LoVo (cell line): ENCODE results near the gene ACD.
A peak's percentile ranks its signal among the peaks of the same experiment; 100 is the strongest.
"Not testable (repeated sequence)": the region's sequence is repeated elsewhere in the genome, so short reads cannot be mapped to it uniquely, and the experiment has no call there.

ENCODE experiments used
- DNase-seq: peaks from one replicate; pipeline ENCODE4 v3.0.0-alpha.2; 2016; ENCODE audit warnings: low spot score

ACD gene

GRCh38 chr16:67659675-67660563, at the start of gene ACD:
Gene ACD (minus strand): TSS chr16:67660260. CDS start chr16:67660220, 40 bp downstream.
- DNase-seq = peak; percentile 90

GRCh38 chr16:67709050-67709449, 49.0 kb upstream of the ACD start:
- DNase-seq = no peak

- DNase-seq = no peak
Measured at GRCh38 chr16:67708368-67708771, 48.3 kb upstream of the ACD start.

DNA sequence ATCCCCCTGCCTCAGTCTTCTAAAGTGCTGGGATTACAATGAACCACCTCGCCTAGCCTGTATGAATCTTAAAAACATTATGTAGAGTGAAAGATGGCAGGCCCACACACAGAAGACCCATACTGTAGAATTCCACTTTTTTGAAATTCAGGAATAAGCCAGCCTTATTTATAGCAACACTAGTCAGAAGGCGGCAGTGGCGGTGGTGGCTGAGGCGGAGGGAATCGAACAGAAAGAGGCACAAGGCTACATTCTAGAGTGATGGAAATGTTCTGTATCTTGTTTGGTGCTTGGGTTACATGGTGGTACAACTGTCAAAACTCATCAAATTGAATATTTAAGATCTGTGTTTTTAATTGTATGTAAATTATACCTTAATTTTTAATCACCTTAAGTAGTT, 47.7 kb upstream of the ACD start:
- no peak for DNase-seq

DNA sequence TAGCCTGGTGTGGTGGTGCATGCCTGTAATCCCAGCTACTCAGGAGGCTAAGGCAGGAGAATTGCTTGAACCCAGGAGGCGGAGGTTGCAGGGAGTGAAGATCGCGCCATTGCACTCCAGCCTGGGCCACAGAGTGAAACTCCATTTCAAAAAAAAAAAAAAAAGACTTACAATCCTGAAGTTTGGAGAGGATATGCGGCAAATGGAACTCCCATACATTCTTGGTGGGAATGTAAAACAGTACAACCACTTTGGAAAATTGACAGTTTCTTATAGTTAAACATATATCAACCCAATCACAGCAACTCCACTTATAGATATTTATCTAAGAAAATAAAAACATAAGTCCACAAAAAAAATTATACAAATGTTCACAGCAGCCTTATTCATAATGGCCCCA, 47.1 kb upstream of the ACD start:
- no peak for DNase-seq

GRCh38 chr16:67704110-67704509, 44.0 kb upstream of the ACD start:
- DNase-seq = no peak

DNA sequence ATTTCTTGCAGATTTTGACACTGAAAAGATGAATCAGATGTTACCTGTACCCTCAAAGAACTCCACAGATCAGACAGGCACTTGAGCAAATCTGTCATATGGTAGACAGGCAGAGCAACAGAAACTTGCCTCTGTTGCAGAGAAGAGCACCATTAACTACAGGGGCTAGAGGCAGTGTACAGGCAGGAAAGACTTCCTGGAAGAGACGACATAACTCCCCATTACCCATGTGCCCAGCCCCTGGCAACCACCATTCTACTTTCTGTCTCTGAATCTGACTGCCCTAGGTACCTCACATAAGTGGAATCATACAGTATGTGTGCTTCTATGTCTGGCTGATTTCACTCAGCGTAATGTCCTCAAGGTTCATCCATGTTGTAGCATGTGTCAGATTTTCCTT, 43.6 kb upstream of the ACD start:
- DNase-seq = no peak

- no peak for DNase-seq
Measured at GRCh38 chr16:67702130-67702529, 42.1 kb upstream of the ACD start.

GRCh38 chr16:67701420-67701819, 41.4 kb upstream of the ACD start:
- DNase-seq = no peak

DNA sequence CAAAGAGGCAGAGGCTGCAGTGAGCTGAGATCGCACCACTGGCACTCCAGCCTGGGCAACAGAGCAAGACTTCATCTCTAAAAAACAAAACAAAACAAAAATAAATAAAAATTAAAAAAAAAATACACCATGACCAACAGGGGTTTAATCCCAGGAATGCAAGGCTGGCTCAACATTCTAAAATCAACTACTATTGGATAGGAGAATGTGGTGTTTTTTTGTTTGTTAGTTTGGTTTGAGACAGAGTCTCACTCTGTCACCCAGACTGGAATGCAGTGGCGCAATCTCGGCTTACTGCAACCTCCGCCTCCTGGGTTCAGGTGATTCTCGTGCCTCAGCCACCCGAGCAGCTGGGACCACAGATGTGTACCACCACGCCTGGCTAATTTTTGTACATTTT, 39.2 kb upstream of the ACD start:
- DNase-seq = no peak

- no peak for DNase-seq
Measured at GRCh38 chr16:67697422-67698185, 37.5 kb upstream of the ACD start.

DNA sequence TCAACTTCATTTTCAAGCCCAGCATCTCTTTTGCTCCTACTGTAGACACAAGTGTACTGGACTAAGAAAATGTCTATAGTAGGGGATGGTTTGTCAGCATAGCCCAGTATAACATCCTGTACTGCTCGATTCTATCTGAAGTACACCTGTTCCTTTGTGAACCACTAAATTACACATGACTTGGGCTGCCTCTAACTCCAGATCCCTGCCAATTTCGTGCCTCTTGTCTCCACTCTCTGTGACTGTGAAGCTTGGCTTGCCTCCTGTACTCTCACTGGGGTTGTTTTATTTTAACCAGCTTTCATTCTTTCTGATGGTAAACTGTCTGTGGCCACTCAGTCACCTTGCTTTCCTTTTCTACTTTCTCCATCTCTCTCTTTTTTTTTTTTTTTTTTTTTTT, 34.6 kb upstream of the ACD start:
- no peak for DNase-seq

DNA sequence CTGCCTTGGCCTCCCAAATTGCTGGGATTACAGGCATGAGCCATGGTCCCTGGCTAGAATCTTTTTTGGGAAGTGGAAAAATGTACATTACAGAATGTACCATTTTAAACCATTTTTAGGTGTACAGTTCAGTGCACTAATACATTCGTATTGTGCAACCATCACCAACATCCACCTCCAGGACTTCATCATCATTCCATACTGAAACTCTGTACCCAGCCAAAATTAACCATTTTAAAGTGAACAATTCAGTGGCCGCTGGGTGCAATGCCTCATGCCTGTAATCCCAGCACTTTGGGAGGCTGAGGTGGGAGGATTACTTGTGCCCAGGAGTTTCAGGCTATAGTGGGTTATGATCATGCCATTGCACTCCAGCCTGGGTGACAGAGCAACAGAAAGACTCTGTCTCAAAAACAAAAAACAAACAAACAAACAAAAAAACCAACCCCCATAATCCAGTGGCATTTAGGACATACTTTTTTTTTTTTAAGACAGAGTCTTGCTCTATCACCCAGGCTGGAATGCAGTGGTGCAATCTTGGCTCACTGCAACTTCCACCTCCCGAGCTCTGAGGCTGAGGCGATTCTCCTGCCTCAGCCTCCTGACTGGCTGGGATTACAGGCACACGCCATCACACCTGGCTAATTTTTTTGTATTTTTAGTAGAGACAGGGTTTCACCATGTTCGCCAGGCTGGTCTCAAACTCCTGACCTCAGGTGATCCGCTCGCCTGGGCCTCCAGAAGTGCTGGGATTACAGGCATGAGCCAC, 33.6 kb upstream of the ACD start:
- DNase-seq = not testable (repeated sequence)

GRCh38 chr16:67685388-67686112, 25.5 kb upstream of the ACD start:
- no peak for DNase-seq

- DNase-seq = peak; percentile 38
Measured at GRCh38 chr16:67683767-67684166, 23.7 kb upstream of the ACD start.

GRCh38 chr16:67679935-67680897, 20.2 kb upstream of the ACD start:
- DNase-seq = no peak

DNA sequence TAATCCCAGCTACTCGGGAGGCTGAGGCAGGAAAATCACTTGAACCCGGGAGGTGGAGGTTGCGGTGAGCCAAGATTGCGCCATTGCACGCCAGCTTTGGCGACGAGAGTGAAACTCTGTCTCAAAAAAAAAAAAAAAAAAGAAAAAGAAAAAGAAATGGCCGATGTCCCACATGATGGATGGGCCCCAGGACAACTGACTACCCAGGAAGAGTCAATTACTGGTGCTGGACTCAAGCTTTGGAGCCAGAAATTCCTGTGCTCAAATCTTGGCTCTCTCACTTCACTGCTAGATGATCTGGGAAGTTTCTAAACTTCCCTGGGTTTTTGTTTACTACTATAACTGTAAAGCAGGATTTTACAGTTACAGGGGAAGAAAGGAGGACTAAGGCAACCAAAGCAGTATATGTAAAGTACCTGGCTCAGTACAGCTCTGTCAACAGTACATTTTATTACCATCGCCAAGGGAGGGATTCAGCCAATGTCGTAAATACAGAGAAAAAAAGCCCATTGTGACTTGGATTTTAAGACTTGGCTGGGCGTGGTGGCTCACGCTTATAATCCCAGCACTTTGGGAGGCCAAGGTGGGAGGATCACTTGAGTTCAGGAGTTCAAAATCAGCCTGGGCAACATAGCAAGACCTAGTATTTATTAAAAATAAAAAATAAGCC, 18.4 kb upstream of the ACD start:
- DNase-seq = no peak

DNA sequence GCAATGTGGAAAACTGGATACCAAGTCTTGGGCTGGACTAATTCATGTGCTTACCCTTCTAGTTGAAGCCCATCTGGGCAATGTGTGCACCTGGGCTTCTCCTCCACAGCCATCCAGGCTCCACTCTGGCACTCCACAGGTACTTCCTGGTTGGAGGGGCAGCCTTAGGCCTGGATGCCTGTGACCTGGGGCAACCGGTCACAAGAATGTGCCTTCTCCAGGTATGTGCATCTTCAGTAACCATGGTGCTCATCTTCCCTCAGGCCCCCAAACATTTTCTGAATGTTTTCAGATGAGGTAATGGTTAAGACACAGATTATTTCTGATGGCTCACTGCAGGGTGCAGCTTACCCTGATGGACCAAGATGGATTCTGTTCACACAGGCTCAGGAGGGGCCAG, 17.7 kb upstream of the ACD start:
- no peak for DNase-seq

DNA sequence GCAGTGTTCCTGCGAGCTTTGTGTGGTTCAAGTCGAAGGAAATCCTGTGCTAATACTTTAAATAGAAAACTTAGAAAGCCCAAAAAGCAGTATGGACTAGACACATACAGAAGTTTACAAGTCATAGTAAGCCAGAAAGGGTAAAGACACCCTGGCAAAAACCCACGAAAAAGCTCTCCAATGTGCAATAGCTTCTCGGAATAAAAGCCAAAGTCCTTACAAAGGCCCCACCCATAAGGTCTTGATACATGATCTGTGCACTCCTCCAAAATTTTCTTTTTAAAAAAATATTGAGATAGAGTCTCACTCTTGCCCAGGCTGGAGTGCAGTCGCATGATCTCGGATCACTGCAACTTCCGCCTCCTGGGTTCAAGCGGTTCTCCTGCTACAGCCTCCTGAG, 16.9 kb upstream of the ACD start:
- DNase-seq = no peak

GRCh38 chr16:67676516-67676915, 16.5 kb upstream of the ACD start:
- DNase-seq = no peak
